MCF 10A (cell line): ENCODE data around the gene PCK2. TPM values are rescaled to one million over a fixed set of nuclear protein-coding genes. Genes with fewer than 3 reads are reported as not detected.
"Not testable (repeated sequence)": the region's sequence is repeated elsewhere in the genome, so short reads cannot be mapped to it uniquely, and the experiment has no call there.

ENCODE experiments used
- BruUV-seq: library from RNA; stranded (reverse); fragments of 400-500 nt; replicated peaks from 2 replicates; lab custom pipeline; 2021; lab: Mats Ljungman, UMichigan
- CTCF ChIA-PET: fragments of 300-600 bp; sonication (Branson Sonifier 250); formaldehyde crosslinking; extraction: SDS; loops from one replicate; lab custom pipeline; 2021; ENCODE audit warnings: antibody characterized with exemption, inconsistent platforms; lab: Yijun Ruan, JAX
- POLR2A ChIA-PET: fragments of 300-600, 350-650 bp; sonication (Branson Sonifier 250); formaldehyde crosslinking; extraction: SDS; loops from one replicate; lab custom pipeline; 2020; ENCODE audit warnings: antibody characterized with exemption, inconsistent platforms; lab: Yijun Ruan, JAX
- DNase-seq: peaks from one replicate; pipeline ENCODE4 v3.0.0-alpha.2; 2018; ENCODE audit not compliant: unreplicated experiment
- H3K27ac Mint-ChIP-seq: one replicate; pipeline ENCODE4 v1.8.0; 2022; ENCODE audit warnings: mild to moderate bottlenecking, low read depth, mixed read lengths; ENCODE audit not compliant: unreplicated experiment
- H3K27me3 Mint-ChIP-seq: one replicate; pipeline ENCODE4 v1.8.0; 2022; ENCODE audit warnings: mixed read lengths; ENCODE audit not compliant: insufficient read depth, unreplicated experiment
- H3K36me3 Mint-ChIP-seq: one replicate; pipeline ENCODE4 v1.8.0; 2022; ENCODE audit warnings: mild to moderate bottlenecking, moderate library complexity, mixed read lengths; ENCODE audit not compliant: insufficient read depth, unreplicated experiment
- H3K4me1 Mint-ChIP-seq: one replicate; pipeline ENCODE4 v1.8.0; 2022; ENCODE audit warnings: mixed read lengths; ENCODE audit not compliant: insufficient read depth, unreplicated experiment
- H3K4me3 Mint-ChIP-seq: one replicate; pipeline ENCODE4 v1.8.0; 2022; ENCODE audit warnings: mild to moderate bottlenecking, moderate library complexity, mixed read lengths; ENCODE audit not compliant: unreplicated experiment
- H3K9me3 Mint-ChIP-seq: one replicate; pipeline ENCODE4 v1.8.0; 2022; ENCODE audit warnings: mixed read lengths; ENCODE audit not compliant: unreplicated experiment
- CTCF ChIP-seq: fragments of 200-600 bp; IDR thresholded peaks from one replicate; pipeline ENCODE4 v1.8.0; 2022; ENCODE audit warnings: antibody characterized with exemption, mild to moderate bottlenecking; ENCODE audit not compliant: unreplicated experiment
- intact Hi-C: fragments of 100-400 bp; cut with micrococcal nuclease; formaldehyde crosslinking; loops from 2 replicates; pipeline ENCODE4 v1.14.1; 2022
- total RNA-seq: library from RNA; stranded (reverse); gene quantifications from 2 replicates; pipeline ENCODE4 v1.2.3, GENCODE V29; 2022

PCK2 gene
- total RNA-seq, 1 experiment from 2014 or later: 112 TPM

- TF ChIP-seq CTCF: no peak
- Mint-ChIP-seq H3K27ac (no peak overlapping the region), H3K27me3 (no peaks in the 10 kb centered on the region), H3K9me3 (no peaks in the 10 kb centered on the region), H3K36me3 (peaks cover 36% of the 10 kb centered on the region), H3K4me1 (peaks cover 3% of the 10 kb centered on the region), H3K4me3 (no peak overlapping the region)
- POLR2A ChIA-PET: interaction anchor here (0.5 to 1.1 kb wide), 4 partner anchors 9 to 78 kb away, joined by 3 to 4 read pairs (median 3); partner anchors contain the start of genes DCAF11 and NRL
- CTCF ChIA-PET: interaction anchor here (0.5 to 10.7 kb wide), 9 partner anchors 10 to 1070 kb away, joined by 3 to 272 read pairs (median 4); partner anchors contain the start of genes DCAF11, EMC9, IRF9 and NRL
- intact Hi-C loops: no loop called here
- BruUV-seq: no TSS peak
- DNase-seq: no peak
Observed at GRCh38 chr14:24102357-24103048, 8.4 kb downstream of the PCK2 start.

- intact Hi-C loops: no loop called here
- BruUV-seq: TSS peak; percentile 40
Observed at GRCh38 chr14:24103451-24103850, 9.3 kb downstream of the PCK2 start.

GRCh38 chr14:24105609-24106239, 11.6 kb downstream of the PCK2 start:
- not testable (repeated sequence) for DNase-seq, H3K9me3 Mint-ChIP-seq, BruUV-seq, H3K4me3 Mint-ChIP-seq, H3K27me3 Mint-ChIP-seq, H3K27ac Mint-ChIP-seq
- intact Hi-C loops: loop anchor here (5.0 kb wide), 1 partner anchor 192 kb away; the partner anchor contains the start of genes DHRS1 and NOP9
- POLR2A ChIA-PET: interaction anchor here (1.1 to 6.8 kb wide), 3 partner anchors 9 to 125 kb away, joined by 3 to 90 read pairs (median 13); partner anchors contain the start of genes DCAF11, NRL and PCK2
- CTCF ChIA-PET: interaction anchor here (0.7 to 10.7 kb wide), 7 partner anchors 12 to 919 kb away, joined by 3 to 272 read pairs (median 5); partner anchors contain the start of genes IRF9 and PCK2
- Mint-ChIP-seq H3K36me3 (peaks cover 21% of the 10 kb centered on the region), H3K4me1 (peaks cover 11% of the 10 kb centered on the region)

More at GRCh38 chr14:24103451-24103850, 9.3 kb downstream of the PCK2 start:
- no peak for DNase-seq
- no peak for TF ChIP-seq CTCF
- H3K4me1 Mint-ChIP-seq: peaks cover 6% of the 10 kb centered on the region
- POLR2A ChIA-PET: interaction anchor here (2.6 kb wide), 1 partner anchor 11 kb away, joined by 13 read pairs; the partner anchor contains the start of genes DCAF11 and NRL
- peaks cover 36% of the 10 kb centered on the region for H3K36me3 Mint-ChIP-seq
- CTCF ChIA-PET: interaction anchor here (0.6 to 10.7 kb wide), 6 partner anchors 11 to 1240 kb away, joined by 3 to 272 read pairs (median 4); partner anchors contain the start of genes DCAF11, IRF9, NRL and PCK2
- no peak overlapping the region for H3K4me3 Mint-ChIP-seq
- no peaks in the 10 kb centered on the region for H3K27me3 Mint-ChIP-seq
- H3K27ac Mint-ChIP-seq: no peak overlapping the region
- H3K9me3 Mint-ChIP-seq: no peaks in the 10 kb centered on the region

GRCh38 chr14:24106672-24107271, 12.7 kb downstream of the PCK2 start:
- H3K27me3 Mint-ChIP-seq: no peaks in the 10 kb centered on the region
- no peak for DNase-seq
- ChIA-PET POLR2A (interaction anchor here (0.6 to 6.8 kb wide), 7 partner anchors 14 to 124 kb away, joined by 3 to 90 read pairs (median 7); partner anchors contain the start of genes EMC9, PCK2 and PSME1), CTCF (interaction anchor here (0.6 to 10.7 kb wide), 12 partner anchors 11 to 1447 kb away, joined by 3 to 272 read pairs (median 5); partner anchors contain the start of genes IRF9, PCK2, PSME2 and RNF31)
- intact Hi-C loops: loop anchor here (5.0 kb wide), 1 partner anchor 191 kb away; the partner anchor contains the start of genes DHRS1 and NOP9
- no peak for TF ChIP-seq CTCF
- no TSS peak for BruUV-seq
- H3K9me3 Mint-ChIP-seq: no peaks in the 10 kb centered on the region
- no peak overlapping the region for H3K27ac Mint-ChIP-seq
- H3K4me3 Mint-ChIP-seq: no peak overlapping the region
- H3K36me3 Mint-ChIP-seq: peaks cover 10% of the 10 kb centered on the region
- peaks cover 11% of the 10 kb centered on the region for H3K4me1 Mint-ChIP-seq
